Stimulated activated CD4-positive, alpha-beta T cell treated with anti-CD3 and anti-CD28 coated beads, Interleukin-1b, Interleukin-23, amount 100 ng/mL, for 1 hour (primary cell): Measurements from ENCODE around the gene FIG4.
"Not testable (repeated sequence)": the region's sequence is repeated elsewhere in the genome, so short reads cannot be mapped to it uniquely, and the experiment has no call there.

Experiments used
- DNase-seq, 2 donors: peaks; one replicate each; pipeline ENCODE4 v3.0.0-alpha.2; 2020; ENCODE audit warnings: low read depth in 2 of 2

The FIG4 gene

DNA sequence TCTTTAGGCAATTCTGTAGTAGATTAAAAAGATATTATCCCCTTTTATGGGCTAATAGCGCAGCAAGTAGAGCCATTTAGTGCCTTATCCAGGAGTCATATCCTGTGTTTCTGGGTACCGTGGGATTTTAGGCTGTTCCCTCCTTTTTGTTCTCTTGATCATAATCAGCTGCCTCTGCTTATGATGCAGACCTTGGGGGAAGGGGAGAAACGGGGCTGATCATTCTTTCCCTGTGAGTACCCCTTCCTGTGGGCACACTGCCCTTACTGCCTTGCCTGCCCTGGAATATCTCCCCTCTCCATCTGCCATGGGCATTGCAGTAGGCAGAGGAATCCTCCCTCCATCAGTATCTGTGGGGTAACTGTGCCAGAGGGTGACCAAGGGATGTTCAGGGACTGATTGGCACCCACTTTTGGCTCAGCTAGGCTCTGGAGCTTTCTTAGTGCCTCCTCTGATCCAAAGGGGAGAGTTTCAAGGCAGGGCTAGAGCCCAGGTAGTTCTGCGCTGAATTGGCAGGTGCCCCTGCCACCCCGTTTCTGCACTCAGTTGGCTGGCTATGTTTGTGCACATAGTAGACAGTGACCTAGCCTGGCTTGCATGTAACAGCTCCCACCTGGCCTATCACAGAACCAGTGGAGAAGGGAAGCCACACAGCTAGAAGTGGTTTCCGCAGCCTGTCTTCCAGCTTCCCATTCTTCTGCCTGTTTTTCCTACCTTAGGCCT lies 103.3 kb downstream of the FIG4 start:
- DNase-seq: no peak

- DNase-seq: no peak
These were observed 105.0 kb downstream of the FIG4 start for GRCh38 chr6:109795994-109796555.

- no peak for DNase-seq
These were observed 108.0 kb downstream of the FIG4 start for GRCh38 chr6:109799129-109799528.

DNA sequence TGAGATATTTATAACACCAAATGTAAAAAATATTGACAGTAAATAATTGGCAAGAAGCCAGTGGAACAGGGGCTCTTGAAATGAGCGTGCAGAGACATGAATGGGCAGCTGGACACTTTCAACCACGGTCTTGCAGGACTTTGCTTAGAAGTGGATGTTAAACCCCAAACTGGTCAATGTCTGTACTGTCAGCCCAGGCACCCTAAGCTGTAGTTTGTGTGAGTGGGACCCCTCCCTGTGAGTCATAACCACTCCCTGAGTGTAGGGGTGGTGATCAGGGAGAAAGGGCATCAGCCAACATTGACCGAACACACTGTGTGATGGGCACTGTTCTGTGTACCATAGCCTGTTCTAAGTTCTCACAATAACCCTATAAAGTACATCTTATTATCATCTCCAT lies 108.6 kb downstream of the FIG4 start:
- DNase-seq: no peak

- no peak for DNase-seq
These were observed 109.7 kb downstream of the FIG4 start for GRCh38 chr6:109800771-109801170.

- DNase-seq: no peak
These were observed 110.7 kb downstream of the FIG4 start for GRCh38 chr6:109801794-109802193.

DNA sequence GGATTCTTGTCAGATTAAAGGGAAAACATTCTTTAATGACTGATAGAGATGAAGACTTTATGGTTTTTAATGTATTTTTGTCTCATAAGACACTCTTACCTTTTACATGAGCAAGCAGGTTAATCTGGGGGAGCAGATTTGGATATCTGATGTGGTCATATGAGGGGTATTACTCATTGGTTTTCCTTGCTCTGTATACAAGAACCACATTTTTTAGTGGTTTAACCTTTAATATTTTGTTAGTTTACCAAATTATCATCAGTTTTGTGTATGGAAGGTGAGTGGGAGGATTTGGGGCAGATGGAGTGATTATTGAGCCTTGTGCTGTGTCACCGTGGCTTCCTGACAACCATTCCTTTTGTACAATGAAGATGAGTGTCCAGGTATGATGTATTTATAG lies 112.9 kb downstream of the FIG4 start:
- DNase-seq: no peak

GRCh38 chr6:109807881-109808280 lies 116.8 kb downstream of the FIG4 start:
- DNase-seq: no peak

- DNase-seq: no peak
These were observed 117.7 kb downstream of the FIG4 start for GRCh38 chr6:109808837-109809236.

DNA sequence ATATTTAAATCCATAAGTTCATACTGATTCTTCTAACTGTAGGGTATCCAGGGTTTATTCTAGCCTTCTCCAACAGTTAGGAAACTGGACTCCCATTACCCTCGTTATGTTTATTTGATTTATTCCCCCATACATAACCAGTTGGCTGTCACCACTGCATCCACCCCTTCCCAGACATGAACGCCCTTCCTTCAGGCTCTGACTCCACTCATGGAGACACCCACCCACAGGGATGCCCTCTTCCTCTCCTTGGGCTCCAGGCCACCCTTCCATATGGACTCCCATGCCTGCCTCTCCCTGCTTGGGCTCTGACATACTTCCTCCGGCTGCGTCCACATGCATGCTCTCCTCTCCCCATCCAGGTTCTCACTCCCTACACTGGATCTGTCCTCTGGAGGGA lies 124.0 kb downstream of the FIG4 start:
- no peak for DNase-seq

- DNase-seq: no peak
These were observed 125.6 kb downstream of the FIG4 start for GRCh38 chr6:109816452-109817374.

- no peak for DNase-seq
These were observed 129.7 kb downstream of the FIG4 start for GRCh38 chr6:109820706-109821350.

- no peak for DNase-seq
These were observed 130.3 kb downstream of the FIG4 start for GRCh38 chr6:109821428-109821827.

DNA sequence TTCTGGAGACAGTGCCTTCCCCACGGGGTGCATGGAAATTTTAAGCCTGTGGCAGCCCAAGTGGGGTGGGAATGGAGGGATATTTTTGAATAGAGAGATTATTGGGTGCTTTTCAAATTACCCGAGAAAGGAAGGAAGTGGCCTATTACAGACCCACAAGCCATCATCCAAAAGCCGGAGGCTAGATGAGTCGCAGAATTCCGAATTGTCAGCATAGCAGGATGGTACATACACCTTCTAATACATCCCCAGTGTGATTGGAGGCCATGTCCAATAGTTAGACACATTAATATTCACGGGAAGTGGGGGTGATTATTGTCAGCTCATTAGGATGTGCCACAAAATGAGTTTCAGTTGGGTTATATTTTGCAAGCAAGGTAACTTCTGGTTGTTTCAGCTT lies 133.0 kb downstream of the FIG4 start:
- no peak for DNase-seq

DNA sequence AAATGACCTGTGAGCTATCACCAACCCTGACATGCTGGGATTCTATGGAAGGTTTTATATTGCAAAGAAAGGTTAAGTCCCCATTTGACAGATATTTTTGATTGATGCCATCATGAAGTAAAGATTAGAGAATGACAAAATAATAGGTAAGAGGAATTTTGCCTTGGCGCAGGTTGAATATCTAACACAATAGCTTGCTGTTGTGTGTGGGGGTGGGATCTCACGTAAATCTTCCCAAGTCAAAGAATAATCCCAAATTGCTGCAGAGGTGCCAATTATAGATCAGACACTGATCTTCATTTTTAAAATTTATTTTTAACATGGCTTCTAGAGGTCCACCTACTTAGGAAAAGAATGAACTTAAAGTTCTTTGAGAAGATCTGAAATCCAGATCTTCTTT lies 135.5 kb downstream of the FIG4 start:
- no peak for DNase-seq

- not testable (repeated sequence) for DNase-seq
These were observed 140.3 kb downstream of the FIG4 start for GRCh38 chr6:109831352-109831751.

- DNase-seq: no peak
These were observed 143.0 kb downstream of the FIG4 start for GRCh38 chr6:109834131-109834530.

DNA sequence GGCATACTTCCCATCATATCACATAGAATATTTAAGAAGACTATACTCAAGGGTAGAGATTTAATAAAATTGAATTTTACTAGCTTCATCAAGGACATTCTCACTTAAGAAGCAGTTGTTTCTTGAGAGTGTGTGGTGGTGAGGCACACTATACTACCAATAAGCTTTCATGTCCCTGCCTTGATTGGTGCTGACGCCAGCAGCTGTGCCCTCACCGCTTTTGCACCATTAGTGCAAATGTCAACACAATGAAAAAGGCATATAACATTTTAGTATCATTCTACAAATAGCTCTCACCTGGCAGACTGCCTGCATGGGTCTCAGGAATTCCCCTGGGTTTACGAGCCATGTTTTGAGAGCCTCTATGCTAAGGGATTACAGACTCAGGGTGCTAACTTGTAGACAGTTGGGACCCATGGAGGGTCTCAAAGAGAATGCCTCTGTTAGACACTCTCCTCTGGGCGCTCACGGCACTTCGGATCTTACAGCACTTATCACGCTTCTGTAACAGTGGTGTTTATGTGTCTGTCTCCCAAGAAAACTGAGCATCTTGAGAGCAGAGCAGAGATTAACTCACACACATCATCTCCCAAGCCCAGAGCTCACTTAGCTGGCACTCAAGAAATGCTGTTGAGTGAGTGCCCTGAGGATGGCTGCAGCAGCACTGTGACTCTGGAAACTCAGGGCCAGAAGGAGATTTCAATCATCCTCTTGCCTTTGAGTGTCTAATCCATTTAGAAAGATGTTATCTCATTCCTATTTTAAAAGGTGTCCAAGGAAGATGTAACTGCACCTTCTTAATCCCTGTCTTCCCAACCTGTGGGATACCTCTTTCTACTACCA lies 143.7 kb downstream of the FIG4 start:
- no peak for DNase-seq

- no peak for DNase-seq
These were observed 148.9 kb downstream of the FIG4 start for GRCh38 chr6:109840034-109840433.

- DNase-seq: no peak
These were observed 149.7 kb downstream of the FIG4 start for GRCh38 chr6:109840796-109841195.

DNA sequence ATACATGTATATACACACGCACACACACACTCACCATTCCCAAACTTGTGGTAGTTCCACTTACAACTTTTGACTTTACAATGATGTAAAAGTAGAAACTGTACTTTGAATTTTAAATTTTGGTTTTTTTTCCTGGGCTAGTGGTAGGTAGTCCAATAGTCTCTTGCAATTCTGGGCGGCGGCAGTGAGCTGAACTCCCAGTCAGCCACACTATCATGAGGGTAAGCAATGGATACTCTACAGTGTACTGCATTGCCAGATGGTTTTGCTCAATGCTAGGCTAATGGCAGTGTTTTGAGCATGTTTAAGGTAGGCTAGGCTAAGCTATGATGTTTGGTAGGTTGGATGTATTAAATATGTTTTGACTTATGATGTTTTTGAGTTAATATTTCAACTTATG lies 150.8 kb downstream of the FIG4 start:
- no peak for DNase-seq
